Left lung (tissue), 10 donors: ENCODE results near the gene NEGR1. TPM values are rescaled to one million over a fixed set of nuclear protein-coding genes. Genes with fewer than 3 reads are reported as not detected.

ENCODE experiments used
- ATAC-seq: fragments of 200-7000 bp; cut with Tn5 transposase; one replicate; pipeline ENCODE4 v1.9.1; 2020; ENCODE audit warnings: moderate library complexity
- DNase-seq, 4 donors: peaks; one replicate each; pipeline ENCODE4 v3.0.0-alpha.2; 2013 to 2020
- H3K27ac ChIP-seq, 2 donors: fragments of 200-600 bp; sonication (generic) in 1 of 2; one replicate each; pipeline versions ENCODE4 v1.5.0 to v1.8.0; 2020 to 2021
- H3K27me3 ChIP-seq, 2 donors: fragments of 200-600 bp; sonication (generic) in 1 of 2; one replicate each; pipeline versions ENCODE4 v1.5.0 to v1.8.0; 2020 to 2021
- H3K36me3 ChIP-seq, 2 donors: fragments of 200-600 bp; sonication (generic) in 1 of 2; one replicate each; pipeline versions ENCODE4 v1.5.0 to v1.8.0; 2020 to 2021
- H3K4me1 ChIP-seq, 2 donors: fragments of 200-600 bp; one replicate each; pipeline ENCODE4 v1.8.0; 2021
- H3K4me3 ChIP-seq, 2 donors: fragments of 200-600 bp; sonication (generic) in 1 of 2; one replicate each; pipeline versions ENCODE4 v1.5.0 to v1.8.0; 2020 to 2021; ENCODE audit warnings: mild to moderate bottlenecking in 1 of 2
- H3K9me3 ChIP-seq, 2 donors: fragments of 200-600 bp; sonication (generic) in 1 of 2; one replicate each; pipeline versions ENCODE4 v1.5.0 to v1.8.0; 2020 to 2021
- CTCF ChIP-seq, 2 donors: fragments of 200-600 bp; sonication (generic) in 1 of 2; IDR thresholded peaks; one replicate each; pipeline versions ENCODE4 v1.5.0 to v1.8.0; 2021; ENCODE audit warnings: antibody characterized with exemption in 2 of 2
- intact Hi-C, 2 donors: fragments of 100-400 bp; cut with DNase I; formaldehyde crosslinking; loops; one replicate each; pipeline versions ENCODE4 v1.11.2 to v1.14.2; 2022
- polyA plus RNA-seq, 6 donors: library from polyadenylated mRNA; unstranded; fragments of 120-200 nt; gene quantifications; one replicate each; pipeline ENCODE4 v1.2.1, GENCODE V29; 2013; ENCODE audit not compliant: insufficient read length in 6 of 6
- total RNA-seq, 2 donors: library from RNA; stranded (reverse); fragmentation: NEBNext Ultra II Directional; extraction: Animal tissue kit (Norgen Biotek cat#: 25700); gene quantifications; one replicate each; pipeline ENCODE4 v1.2.1, GENCODE V29; 2021
- donor health status: DM: no; HTN: yes; CAD: no.
- donor health status: DM: no; HTN: no; CAD: no.

The NEGR1 gene
- total and polyA plus RNA-seq, 8 donors: 2.4 to 5.7 (median 3.5) TPM

GRCh38 chr1:71950579-71950978 is 331.8 kb downstream of the NEGR1 start:
- Histone ChIP-seq H3K27me3 (no peaks in the 10 kb centered on the region), H3K27ac (no peak overlapping the region), H3K36me3 (no peaks in the 10 kb centered on the region), H3K9me3 (no peaks in the 10 kb centered on the region), H3K4me1 (no peaks in the 10 kb centered on the region), H3K4me3 (no peak overlapping the region)
- ATAC-seq (no peak), DNase-seq (no peak)
- intact Hi-C loops: no loop called here
- TF ChIP-seq CTCF (IDR thresholded peaks at IDR 0.05): no peak

GRCh38 chr1:71949681-71950080 is 332.7 kb downstream of the NEGR1 start:
- ATAC-seq (no peak), DNase-seq (no peak)
- Histone ChIP-seq H3K36me3 (no peaks in the 10 kb centered on the region), H3K27ac (no peak overlapping the region), H3K27me3 (no peaks in the 10 kb centered on the region), H3K9me3 (no peaks in the 10 kb centered on the region), H3K4me3 (no peak overlapping the region), H3K4me1 (no peaks in the 10 kb centered on the region)
- TF ChIP-seq CTCF (IDR thresholded peaks at IDR 0.05): no peak
- intact Hi-C loops: no loop called here

- Histone ChIP-seq H3K27me3 (no peaks in the 10 kb centered on the region), H3K4me3 (no peak overlapping the region), H3K27ac (no peak overlapping the region), H3K36me3 (no peaks in the 10 kb centered on the region), H3K9me3 (no peaks in the 10 kb centered on the region), H3K4me1 (no peaks in the 10 kb centered on the region)
- intact Hi-C loops: no loop called here
- no peak for TF ChIP-seq CTCF (IDR thresholded peaks at IDR 0.05)
- DNase-seq (no peak), ATAC-seq (no peak)
These were observed 333.8 kb downstream of the NEGR1 start for GRCh38 chr1:71948561-71948960.

GRCh38 chr1:71944006-71944405 is 338.3 kb downstream of the NEGR1 start:
- intact Hi-C loops: no loop called here
- no peak for TF ChIP-seq CTCF (IDR thresholded peaks at IDR 0.05)

GRCh38 chr1:71940261-71940660 is 342.1 kb downstream of the NEGR1 start:
- no peak overlapping the region for H3K4me3 ChIP-seq
- no peaks in the 10 kb centered on the region for H3K4me1 ChIP-seq
- intact Hi-C loops: no loop called here
- no peak for TF ChIP-seq CTCF (IDR thresholded peaks at IDR 0.05)
- no peaks in the 10 kb centered on the region for H3K36me3 ChIP-seq
- H3K9me3 ChIP-seq: no peaks in the 10 kb centered on the region
- H3K27ac ChIP-seq: no peak overlapping the region
- no peak for ATAC-seq
- DNase-seq: no peak
- H3K27me3 ChIP-seq: no peaks in the 10 kb centered on the region

More at GRCh38 chr1:71944006-71944405, 338.3 kb downstream of the NEGR1 start:
- Histone ChIP-seq H3K4me3 (no peak overlapping the region), H3K27me3 (no peaks in the 10 kb centered on the region), H3K9me3 (no peaks in the 10 kb centered on the region), H3K36me3 (no peaks in the 10 kb centered on the region), H3K27ac (no peak overlapping the region), H3K4me1 (no peaks in the 10 kb centered on the region)
- DNase-seq (no peak), ATAC-seq (no peak)
